C1 segment of cervical spinal cord (tissue), 14 donors: Measurements from ENCODE around the gene NQO1.

Experiments used
- DNase-seq, 14 donors: peaks; one replicate each; lab custom pipeline; 2025; lab: John Stamatoyannopoulos, UW

Gene NQO1

GRCh38 chr16:69707920-69708683 is 18.3 kb downstream of the NQO1 start:
- DNase-seq, result no peak

DNA sequence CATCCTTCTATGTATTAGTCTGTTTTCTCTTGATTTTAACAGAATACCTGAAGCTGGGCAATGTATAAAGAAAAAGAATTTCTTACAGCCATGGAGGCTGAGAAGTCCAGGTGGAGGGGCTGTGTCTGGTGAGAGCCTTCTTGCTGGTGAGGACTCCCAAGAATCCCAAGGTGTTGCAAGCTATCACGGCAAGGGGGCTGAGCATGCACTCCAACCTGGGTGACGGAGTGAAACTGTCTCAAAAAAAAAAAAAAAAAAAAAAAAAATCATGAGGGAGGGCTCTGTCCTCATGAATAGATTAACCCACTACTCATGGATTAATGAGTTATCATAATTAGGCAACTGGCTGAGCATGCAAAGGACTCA is 19.4 kb downstream of the NQO1 start:
- DNase-seq, result no peak

- no peak for DNase-seq
Observed at GRCh38 chr16:69706256-69706974, 19.9 kb downstream of the NQO1 start.

DNA sequence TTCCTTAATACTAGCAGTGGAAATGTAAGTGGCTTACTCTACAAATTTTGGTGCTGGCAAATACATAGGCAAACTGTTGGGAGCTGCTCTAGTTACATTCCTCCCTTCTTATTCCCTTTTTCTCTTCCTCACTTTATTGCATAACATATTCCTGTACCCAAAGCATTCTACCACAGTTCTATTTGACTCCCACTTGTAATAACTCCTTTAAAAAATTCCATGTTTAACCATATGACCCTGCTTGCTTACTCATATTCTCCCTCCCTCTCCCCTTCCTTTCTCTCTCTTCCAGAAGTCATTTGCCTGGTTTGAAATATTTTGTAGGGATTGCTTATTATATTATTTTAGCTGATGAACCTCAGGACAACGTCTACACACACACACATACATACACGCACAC is 22.7 kb downstream of the NQO1 start:
- no peak for DNase-seq

DNA sequence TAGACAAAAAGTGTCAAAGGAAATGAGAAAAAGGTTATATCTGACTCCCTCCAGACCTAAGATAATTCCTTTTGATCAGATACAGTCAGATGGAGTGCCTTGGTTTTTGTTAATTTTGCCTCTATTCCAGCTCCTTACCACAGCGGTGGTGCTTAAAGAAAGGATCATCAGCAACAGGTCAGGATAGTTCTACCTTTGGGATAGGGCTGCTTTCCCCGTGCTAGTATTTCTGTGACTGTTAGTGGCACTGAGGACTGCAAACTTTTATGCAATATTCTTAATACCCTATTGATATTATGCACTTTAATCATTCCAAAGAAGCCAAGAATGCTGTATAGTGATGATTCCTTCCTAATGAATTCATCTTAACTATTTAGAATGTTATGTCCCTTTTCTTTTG is 24.5 kb downstream of the NQO1 start:
- DNase-seq, result no peak

DNA sequence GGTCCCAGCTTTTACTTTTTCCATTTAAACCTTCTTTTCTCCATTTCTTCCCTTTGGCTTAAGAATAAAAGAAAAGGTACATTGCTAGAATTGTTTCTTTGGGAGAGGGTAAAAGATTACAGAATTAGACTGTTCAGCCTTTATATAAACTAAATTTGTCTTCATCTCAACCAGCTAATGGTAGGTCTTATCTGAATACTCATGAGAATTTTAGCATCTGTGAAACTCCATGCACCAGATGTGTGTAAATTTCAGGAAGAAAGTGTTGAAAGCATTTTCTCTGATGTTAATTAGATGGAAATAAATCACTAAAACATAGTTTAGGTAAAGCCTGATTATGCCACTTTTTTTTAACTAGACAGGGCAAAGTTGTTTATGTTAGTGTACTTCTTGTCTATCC is 24.9 kb downstream of the NQO1 start:
- no peak for DNase-seq

- DNase-seq, result no peak
Observed at GRCh38 chr16:69699915-69700314, 26.4 kb downstream of the NQO1 start.

- DNase-seq, result no peak
Observed at GRCh38 chr16:69698404-69698803, 28.0 kb downstream of the NQO1 start.

DNA sequence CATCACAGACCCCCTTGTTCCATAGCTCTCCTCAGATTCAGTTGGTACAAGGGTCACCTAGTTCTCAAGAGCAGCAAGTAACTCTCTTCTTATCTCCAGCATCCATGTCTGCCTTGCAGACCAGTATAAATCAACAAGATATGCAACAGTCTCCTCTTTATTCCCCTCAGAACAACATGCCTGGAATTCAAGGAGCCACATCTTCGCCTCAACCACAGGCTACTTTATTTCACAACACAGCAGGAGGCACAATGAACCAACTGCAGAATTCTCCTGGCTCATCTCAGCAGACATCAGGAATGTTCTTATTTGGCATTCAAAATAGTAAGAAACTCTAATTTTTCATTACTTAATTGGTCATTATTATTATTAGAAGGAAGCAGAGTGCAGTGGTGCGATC is 32.4 kb downstream of the NQO1 start:
- DNase-seq, result no peak

DNA sequence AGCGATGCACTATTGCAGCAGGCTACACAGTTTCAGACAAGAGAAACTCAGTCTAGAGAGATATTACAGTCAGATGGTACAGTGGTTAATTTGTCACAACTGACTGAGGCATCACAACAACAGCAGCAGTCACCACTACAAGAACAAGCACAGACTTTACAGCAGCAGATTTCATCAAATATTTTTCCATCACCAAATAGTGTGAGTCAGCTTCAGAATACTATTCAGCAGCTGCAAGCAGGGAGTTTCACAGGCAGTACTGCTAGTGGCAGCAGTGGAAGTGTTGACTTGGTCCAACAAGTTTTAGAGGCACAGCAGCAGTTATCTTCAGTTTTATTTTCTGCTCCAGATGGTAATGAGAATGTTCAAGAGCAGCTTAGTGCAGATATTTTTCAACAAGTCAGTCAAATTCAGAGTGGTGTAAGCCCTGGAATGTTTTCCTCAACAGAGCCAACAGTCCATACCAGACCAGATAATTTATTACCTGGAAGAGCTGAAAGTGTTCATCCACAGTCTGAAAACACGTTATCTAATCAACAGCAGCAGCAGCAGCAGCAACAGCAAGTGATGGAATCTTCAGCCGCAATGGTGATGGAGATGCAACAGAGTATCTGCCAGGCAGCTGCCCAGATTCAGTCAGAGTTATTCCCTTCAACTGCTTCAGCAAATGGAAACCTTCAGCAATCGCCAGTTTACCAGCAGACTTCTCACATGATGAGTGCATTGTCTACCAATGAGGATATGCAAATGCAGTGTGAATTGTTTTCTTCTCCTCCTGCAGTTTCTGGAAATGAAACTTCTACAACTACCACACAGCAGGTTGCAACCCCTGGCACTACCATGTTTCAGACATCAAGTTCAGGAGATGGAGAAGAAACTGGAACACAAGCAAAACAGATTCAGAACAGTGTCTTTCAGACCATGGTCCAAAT is 34.1 kb downstream of the NQO1 start:
- DNase-seq, result peak in 1 of 14 donors; percentile 8

DNA sequence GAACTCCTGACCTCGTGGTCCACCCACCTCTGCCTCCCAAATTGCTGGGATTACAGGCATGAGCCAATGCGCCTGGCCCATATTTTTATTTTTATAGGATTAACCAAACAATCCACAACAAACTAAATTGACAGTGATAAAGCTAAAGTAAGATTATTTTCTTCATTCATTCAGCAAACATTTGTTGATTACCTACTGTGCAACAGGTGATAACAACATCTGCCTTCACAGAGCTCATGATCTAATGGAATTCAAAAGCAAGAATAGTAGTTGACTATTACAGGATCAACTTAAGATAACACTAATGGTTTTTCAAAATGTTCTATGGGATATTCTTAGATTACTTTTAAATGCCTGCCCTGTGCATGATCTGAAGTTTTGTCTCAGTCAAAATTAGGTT is 37.8 kb downstream of the NQO1 start:
- no peak for DNase-seq

GRCh38 chr16:69680358-69680757 is 46.0 kb downstream of the NQO1 start:
- no peak for DNase-seq

GRCh38 chr16:69672998-69673713 is 53.2 kb downstream of the NQO1 start:
- DNase-seq, result no peak

GRCh38 chr16:69672315-69672997 is 53.9 kb downstream of the NQO1 start:
- no peak for DNase-seq

DNA sequence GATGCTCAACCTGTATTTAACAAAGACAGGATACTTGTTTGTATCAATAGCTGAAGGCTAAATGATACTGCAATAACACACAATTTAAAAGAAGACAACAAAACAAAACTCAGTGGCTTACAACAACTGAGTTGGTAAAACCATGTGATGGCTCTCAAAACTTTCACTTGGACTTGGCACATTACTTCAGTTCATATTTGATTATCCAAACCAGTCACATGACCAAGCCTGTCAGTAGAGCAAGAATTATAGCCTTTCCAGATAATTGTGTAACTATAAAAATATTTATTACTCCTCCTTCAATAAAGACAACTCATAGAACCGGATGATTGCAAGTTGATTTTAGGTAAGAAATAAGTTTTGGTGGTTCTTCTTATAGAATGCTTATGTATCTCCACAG is 56.8 kb downstream of the NQO1 start:
- DNase-seq, result no peak

- no peak for DNase-seq
Observed at GRCh38 chr16:69663846-69664245, 62.5 kb downstream of the NQO1 start.

GRCh38 chr16:69662901-69663300 is 63.5 kb downstream of the NQO1 start:
- no peak for DNase-seq

GRCh38 chr16:69660166-69660565 is 66.2 kb downstream of the NQO1 start:
- no peak for DNase-seq
